Cardiac muscle cell (in vitro differentiated cells and primary cell): ENCODE measurements around the gene TFRC. TPM values are rescaled to one million over a fixed set of nuclear protein-coding genes. Genes with fewer than 3 reads are reported as not detected.
A peak's percentile ranks its signal among the peaks of the same experiment; 100 is the strongest.

Experiments
- DNase-seq, 2 donors: peaks; one replicate each; pipeline versions ENCODE4 v3.0.0 to v3.0.0-alpha.2; 2010 to 2017; ENCODE audit warnings: low read depth in 1 of 2, low spot score in 1 of 2
- H3K27ac ChIP-seq: fragments of 200-600 bp; sonication (generic); 2 replicates; pipeline ENCODE4 v1.5.1; 2016
- H3K27me3 ChIP-seq: fragments of 200-600 bp; sonication (generic); 2 replicates; pipeline ENCODE4 v1.6.0; 2016; ENCODE audit warnings: control low read depth
- H3K36me3 ChIP-seq: fragments of 200-600 bp; sonication (generic); 2 replicates; pipeline ENCODE4 v1.5.1; 2016; ENCODE audit warnings: control low read depth
- H3K4me1 ChIP-seq: fragments of 200-600 bp; sonication (generic); 2 replicates; pipeline ENCODE4 v1.8.1; 2017; ENCODE audit warnings: low read depth, mild to moderate bottlenecking, mixed run types
- H3K4me3 ChIP-seq: fragments of 200-600 bp; sonication (generic); 2 replicates; pipeline ENCODE4 v1.5.1; 2016; ENCODE audit warnings: mild to moderate bottlenecking
- H3K9me3 ChIP-seq: fragments of 200-600 bp; sonication (generic); 2 replicates; pipeline ENCODE4 v1.5.1; 2017; ENCODE audit warnings: low read depth, mild to moderate bottlenecking, control low read depth
- CTCF ChIP-seq: IDR thresholded peaks from 2 replicates; pipeline ENCODE4 v1.5.1; 2012; ENCODE audit warnings: low read depth, mild to moderate bottlenecking, low read length
- polyA plus RNA-seq: library from polyadenylated mRNA; unstranded; fragments of >200 nt; fragmentation: Nextera tagmentation; extraction: Ambion mirVana; gene quantifications from 2 replicates; pipeline ENCODE4 v1.2.1, GENCODE V29; 2016
- total RNA-seq: library from RNA; depleted of rRNA; stranded (reverse); fragments of >200 nt; gene quantifications from 2 replicates; pipeline ENCODE4 v1.2.3, GENCODE V29; 2016

The TFRC gene
- total RNA-seq (19.6 and 76.1 TPM in 2 replicates), polyA plus RNA-seq (19.7 and 81.1 TPM in 2 replicates)

- Histone ChIP-seq H3K4me3 (peak within 1 kb of the TSS; percentile 65), H3K27me3 (no peaks in the 10 kb centered on the region), H3K27ac (peak within 1 kb of the TSS; percentile 80), H3K4me1 (peaks cover 4% of the 10 kb centered on the region), H3K9me3 (no peaks in the 10 kb centered on the region), H3K36me3 (no peaks in the 10 kb centered on the region)
- TF ChIP-seq CTCF: no peak
- peak; percentile 94 to 97 for DNase-seq
Measured at GRCh38 chr3:196081834-196082618, at the start of gene TFRC. Gene TFRC, minus strand, starts transcription at chr3:196082090. Its CDS starts 4,991 bp downstream, at chr3:196077099.

GRCh38 chr3:196128172-196128843 is 46.4 kb upstream of the TFRC start:
- H3K36me3 ChIP-seq: no peaks in the 10 kb centered on the region
- peaks cover 3% of the 10 kb centered on the region for H3K4me1 ChIP-seq
- no peak for DNase-seq
- H3K4me3 ChIP-seq: no peak overlapping the region
- no peak for TF ChIP-seq CTCF
- no peak overlapping the region for H3K27ac ChIP-seq
- H3K9me3 ChIP-seq: no peaks in the 10 kb centered on the region
- no peaks in the 10 kb centered on the region for H3K27me3 ChIP-seq

GRCh38 chr3:196127308-196128040 is 45.6 kb upstream of the TFRC start:
- no peaks in the 10 kb centered on the region for H3K27me3 ChIP-seq
- H3K4me1 ChIP-seq: peaks cover 3% of the 10 kb centered on the region
- H3K4me3 ChIP-seq: no peak overlapping the region
- TF ChIP-seq CTCF: no peak
- no peak overlapping the region for H3K27ac ChIP-seq
- no peaks in the 10 kb centered on the region for H3K36me3 ChIP-seq
- DNase-seq: peak; percentile 9 to 66
- H3K9me3 ChIP-seq: no peaks in the 10 kb centered on the region

- no peak for DNase-seq
- no peaks in the 10 kb centered on the region for H3K27me3 ChIP-seq
- no peak for TF ChIP-seq CTCF
- H3K4me3 ChIP-seq: no peak overlapping the region
- peaks cover 3% of the 10 kb centered on the region for H3K4me1 ChIP-seq
- H3K27ac ChIP-seq: no peak overlapping the region
- H3K36me3 ChIP-seq: no peaks in the 10 kb centered on the region
- H3K9me3 ChIP-seq: no peaks in the 10 kb centered on the region
Measured at GRCh38 chr3:196124608-196125007, 42.7 kb upstream of the TFRC start.

DNA sequence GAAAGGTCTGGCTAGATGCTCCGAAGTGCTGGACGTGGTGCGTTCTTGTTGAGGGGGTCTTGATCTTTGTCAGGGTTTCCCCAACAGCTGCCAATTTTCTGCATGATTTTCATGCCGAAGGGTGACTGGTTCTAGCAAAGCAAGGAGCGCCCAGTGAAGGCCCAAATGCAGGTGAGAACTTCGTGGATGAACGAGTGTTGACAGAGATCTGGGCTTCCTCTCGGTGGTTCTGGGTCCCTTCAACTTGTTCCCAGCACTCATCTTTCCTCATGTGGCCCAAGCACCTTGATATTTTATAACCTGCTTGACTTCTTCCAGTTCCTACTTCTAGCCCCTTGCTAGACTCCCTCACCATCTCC is 40.8 kb upstream of the TFRC start:
- H3K27me3 ChIP-seq: no peaks in the 10 kb centered on the region
- TF ChIP-seq CTCF: no peak
- no peak overlapping the region for H3K4me3 ChIP-seq
- no peak overlapping the region for H3K27ac ChIP-seq
- H3K4me1 ChIP-seq: peaks cover 3% of the 10 kb centered on the region
- DNase-seq: no peak
- no peaks in the 10 kb centered on the region for H3K9me3 ChIP-seq
- no peaks in the 10 kb centered on the region for H3K36me3 ChIP-seq
